Activated CD8-positive, alpha-beta memory T cell treated with anti-CD3 and anti-CD28 coated beads, Interleukin-2, amount 50 U/mL, for 1 hour (primary cell): ENCODE measurements around the gene SPHKAP.
"Not testable (repeated sequence)": the region's sequence is repeated elsewhere in the genome, so short reads cannot be mapped to it uniquely, and the experiment has no call there.

Source experiments
- DNase-seq: peaks from one replicate; pipeline ENCODE4 v3.0.0-alpha.2; 2020; ENCODE audit errors: extremely low read depth

Gene SPHKAP

DNA sequence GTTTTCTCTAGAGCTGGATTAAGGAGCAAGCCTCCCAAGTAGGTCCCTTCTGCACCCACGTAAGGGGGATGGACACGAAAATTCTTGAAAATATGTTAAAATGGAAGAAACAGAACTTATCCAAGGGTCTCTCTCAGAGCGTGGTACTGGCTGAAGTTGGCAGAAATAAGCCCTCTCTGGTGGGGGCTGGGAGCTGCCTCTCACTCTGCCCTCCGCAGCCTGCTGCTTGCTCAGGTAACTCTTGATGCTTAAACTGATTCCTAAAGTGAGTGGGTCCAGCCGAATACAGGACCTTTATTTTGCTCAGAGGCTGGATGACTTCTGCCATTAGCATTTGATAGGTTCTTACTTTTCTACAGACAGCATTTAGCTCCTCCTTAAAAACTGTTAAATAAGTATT lies 78.1 kb downstream of the SPHKAP start:
- DNase-seq: no peak

DNA sequence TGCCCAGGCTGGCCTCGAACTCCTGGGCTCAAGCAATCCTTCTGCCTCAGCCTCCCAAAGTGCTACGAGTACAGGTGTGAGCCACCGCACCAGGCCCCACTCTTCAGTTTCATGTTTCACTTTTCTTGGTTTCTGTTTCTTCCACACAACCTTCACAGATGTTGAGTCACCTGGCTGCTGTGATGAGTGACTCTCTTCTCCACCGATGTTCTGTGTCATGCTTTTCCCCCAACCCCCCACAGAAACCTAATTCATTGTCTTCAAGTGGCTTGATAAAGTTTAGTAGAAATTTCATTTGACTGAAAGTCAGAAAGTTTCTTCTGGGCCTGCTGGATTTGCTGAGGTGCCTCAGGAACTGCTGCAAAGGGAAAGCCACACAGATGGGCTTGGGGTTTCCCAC lies 78.5 kb downstream of the SPHKAP start:
- DNase-seq: no peak

DNA sequence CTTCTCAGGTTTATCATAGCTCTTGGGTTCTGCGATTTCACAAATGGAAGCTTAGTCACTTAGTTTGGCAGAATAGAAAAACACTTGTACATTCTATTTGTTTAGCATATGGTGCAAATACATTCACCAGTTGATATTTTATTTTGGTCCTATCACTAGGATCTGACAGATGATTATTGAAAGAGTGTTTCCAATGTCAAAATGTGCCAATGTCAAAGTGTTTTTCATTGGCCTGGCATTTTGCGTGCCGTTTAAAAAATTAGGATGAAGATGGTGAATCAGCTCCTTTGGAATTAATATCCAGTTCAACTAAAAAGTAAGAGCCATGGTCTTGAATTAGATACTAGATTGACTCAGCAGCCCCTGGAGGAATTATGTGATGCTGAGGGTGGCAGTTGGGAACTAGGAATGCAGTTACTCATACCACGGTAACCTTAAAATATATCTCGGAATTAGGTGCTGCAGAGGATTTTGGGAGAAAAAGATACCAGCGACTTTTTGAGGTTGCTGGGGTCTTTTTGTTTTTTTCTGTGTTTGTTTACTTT lies 87.0 kb downstream of the SPHKAP start:
- no peak for DNase-seq

DNA sequence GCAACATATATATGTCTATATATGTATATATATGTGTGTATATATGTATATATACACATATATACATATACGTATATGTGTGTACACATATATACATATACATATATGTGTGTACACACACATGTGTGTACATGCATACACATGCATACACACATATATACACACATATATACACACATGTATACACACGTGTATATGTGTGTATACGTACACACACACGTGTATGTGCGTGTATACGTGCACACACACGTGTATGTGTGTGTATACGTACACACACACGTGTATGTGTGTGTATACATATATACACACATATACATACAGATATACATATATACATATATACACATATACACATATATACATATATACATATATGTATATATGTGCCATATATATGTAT lies 89.4 kb downstream of the SPHKAP start:
- DNase-seq: no peak

DNA sequence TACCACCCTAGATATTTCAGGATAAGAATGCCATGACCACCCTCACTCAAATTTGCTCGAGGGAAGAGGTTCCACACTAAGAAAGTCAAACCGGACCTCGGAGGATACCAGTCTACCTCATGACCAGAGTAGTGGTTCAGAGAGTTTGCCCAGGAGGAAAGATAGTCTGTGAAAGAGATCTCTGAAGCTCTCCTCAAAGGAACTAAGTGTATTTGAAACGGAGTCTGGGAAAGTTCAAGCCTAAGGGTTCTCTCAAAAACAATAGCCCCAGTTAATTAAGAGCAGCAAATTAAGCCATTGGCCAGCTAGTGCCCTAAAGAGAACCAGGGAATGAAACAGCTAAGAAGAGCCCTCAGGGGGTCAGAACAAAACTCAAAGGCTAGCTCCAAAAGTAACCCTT lies 94.9 kb downstream of the SPHKAP start:
- DNase-seq: no peak

DNA sequence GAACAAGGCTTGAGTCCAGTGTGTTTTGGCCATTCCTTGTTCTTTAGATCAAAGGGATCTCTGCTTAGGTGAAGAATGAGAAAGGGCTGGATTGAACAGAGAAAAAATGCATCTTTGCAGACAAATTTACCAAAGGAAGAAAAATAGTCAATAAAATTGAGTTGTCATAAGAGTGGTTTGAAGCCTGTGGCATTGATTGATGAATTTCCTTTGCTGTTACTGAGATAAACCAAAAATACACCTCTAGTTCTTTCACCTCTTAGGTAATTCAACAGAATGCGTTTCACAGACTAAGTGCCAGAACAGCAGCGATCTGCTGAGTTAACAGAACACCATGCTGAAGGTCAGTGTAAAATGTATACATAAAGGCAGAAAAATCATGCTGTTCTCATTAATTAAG lies 96.8 kb downstream of the SPHKAP start:
- no peak for DNase-seq

DNA sequence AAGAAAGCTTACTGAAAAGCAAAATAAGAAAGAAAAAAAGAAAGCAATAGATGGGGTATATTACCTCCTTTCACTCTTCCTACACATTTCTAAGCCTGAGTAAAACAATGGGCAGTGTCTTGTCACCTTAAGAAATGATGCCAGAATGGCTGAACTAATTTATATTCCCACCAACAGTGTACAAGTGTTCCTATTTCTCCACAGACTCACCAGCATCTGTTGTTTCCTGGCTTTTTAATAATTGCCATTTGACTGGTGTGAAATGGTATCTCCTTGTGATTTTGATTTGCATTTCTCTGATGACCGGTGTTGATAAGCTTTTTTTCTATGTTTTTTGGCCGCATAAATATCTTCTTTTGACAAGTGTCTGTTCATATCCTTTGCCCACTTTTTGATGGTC lies 98.4 kb downstream of the SPHKAP start:
- no peak for DNase-seq

DNA sequence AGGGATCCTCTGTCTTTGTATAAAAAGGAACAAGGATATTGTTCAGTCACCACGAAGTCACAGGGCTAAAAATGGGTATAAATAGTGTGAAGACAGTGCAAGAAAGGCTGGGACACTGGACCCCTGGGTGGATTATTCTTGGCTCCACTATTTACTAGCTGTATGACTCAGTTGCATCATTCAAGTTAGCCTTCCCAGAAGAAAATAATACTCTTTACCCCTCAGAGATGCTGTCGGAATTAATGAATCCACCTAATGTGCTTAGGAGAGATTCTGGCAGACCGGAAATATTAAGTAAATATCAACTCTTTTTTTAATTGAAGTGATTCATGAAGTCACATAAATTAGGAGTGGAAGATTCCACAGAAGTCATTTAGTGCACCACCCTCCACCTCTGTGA lies 98.9 kb downstream of the SPHKAP start:
- no peak for DNase-seq

DNA sequence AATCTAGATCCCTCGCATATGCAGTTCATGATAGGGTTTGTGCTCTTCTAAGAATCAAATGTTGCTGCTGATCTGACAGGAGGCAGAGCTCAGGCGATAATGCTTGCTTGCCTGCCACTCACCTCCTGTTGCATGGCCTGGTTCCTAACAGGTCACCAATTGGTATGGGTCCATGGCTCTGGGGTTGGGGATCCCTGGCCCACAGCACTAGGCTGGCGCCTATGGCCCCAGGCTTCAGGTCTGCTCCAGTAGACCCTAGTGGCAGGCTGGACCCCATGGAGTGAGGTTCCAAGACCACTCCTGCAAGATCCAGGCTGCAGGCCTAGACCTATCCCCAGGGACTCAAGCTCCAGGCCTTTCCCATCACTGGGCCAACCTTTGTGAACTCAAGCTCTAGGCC lies 102.3 kb downstream of the SPHKAP start:
- no peak for DNase-seq

DNA sequence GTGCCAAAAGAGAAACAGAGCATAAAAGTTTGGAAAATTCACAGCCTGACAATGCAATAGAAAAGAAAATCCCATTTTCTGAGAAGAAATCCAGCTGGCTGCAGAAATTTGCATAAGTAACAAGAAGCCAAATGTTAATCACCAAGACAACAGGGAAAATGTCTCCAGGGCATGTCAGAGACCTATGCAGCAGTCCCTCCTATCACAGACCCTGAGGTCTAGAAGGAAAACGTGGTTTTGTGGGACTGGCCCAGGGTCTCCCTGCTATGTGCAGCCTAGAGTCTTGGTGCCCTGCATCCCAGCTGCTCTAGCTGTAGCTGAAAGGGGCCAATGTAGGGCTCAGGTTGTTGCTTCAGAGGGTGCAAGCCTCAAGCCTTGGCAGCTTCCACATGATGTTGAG lies 104.8 kb downstream of the SPHKAP start:
- DNase-seq: not testable (repeated sequence)

DNA sequence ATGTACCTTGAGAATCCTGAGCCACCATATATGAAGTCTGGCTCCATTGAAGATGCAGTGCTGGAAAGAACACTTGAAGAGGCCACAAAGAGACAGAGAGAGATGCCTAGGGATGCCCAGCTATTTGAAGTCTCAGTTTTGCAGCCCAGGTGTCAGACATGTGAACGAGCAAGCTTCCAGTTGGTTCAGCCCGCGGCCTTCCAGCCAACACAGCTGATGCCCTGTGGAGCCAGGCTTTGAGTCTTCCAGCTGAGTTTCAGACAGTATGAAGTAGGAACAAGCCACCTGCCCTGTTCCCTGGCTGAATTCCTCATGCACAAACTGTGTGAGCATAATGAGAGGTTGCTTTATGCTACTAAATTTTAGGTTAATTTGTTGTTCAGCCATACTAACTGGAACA lies 108.8 kb downstream of the SPHKAP start:
- no peak for DNase-seq

DNA sequence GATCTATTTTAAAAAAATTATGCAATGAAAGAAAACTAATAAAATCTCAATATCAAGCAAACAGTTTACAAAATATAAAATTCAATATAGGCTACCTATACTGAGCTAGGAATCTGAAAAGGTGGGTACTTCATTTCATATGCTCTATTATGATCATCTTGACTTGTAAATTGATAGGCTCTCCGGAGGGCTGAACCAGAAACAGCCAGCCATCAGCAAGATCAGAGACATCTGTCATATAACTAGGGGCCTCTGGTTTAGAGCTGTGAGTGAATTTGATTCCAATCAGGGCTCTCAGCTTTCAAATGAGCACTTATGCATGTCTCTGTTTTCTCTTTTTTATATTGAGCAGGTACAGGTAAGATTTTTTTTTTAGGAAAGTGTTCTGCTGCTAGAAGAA lies 114.2 kb downstream of the SPHKAP start:
- no peak for DNase-seq

DNA sequence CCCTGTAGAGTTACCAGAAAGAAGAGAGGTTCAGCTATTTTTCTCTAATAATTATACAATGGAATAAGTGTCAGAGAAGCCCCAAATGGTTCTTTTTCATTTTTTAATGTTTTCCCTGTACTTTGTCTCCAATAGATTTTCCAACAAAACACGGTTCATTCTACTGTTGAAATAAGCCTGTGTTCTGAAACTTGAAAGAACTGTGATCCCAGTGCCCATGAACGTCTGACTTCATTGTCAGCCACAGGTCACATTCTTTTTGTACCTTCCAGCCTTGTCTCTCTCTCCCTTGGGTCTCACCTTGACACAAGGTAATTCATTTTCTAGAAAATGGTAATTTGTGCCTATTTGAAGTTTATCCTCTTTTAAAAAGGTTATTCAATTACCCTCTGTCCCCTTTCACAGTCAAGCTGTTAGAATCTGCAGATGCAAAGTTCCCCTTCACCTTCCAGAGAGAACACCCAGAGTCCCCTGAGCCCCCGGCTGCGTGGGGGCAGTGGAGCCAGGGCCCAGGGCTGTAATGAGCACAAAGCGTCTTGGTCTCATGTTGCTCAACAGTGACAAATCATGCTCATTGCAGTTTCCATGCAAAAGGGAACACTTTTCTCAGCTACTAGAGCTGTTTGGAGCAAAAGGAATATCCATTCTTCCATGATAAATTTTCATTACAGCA lies 115.2 kb downstream of the SPHKAP start:
- no peak for DNase-seq

DNA sequence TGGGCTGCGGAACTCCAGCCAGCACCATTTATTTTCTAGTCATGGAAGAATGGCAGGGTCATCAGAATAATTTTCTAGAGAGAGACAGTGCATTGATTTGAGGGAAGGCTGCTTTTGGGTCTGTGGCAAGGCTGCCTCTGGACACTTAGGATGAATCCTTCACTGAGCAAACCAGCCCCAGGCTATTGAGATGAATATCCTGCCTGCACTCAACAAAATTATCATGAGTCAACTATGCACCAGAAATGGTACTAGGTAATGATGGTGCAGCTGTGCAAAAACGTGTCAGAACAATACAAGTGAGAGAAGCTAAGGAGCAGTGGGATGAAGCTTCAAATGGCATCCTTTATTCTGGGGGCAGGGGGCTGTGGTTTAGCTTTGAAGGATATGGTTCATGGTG lies 115.8 kb downstream of the SPHKAP start:
- DNase-seq: no peak

DNA sequence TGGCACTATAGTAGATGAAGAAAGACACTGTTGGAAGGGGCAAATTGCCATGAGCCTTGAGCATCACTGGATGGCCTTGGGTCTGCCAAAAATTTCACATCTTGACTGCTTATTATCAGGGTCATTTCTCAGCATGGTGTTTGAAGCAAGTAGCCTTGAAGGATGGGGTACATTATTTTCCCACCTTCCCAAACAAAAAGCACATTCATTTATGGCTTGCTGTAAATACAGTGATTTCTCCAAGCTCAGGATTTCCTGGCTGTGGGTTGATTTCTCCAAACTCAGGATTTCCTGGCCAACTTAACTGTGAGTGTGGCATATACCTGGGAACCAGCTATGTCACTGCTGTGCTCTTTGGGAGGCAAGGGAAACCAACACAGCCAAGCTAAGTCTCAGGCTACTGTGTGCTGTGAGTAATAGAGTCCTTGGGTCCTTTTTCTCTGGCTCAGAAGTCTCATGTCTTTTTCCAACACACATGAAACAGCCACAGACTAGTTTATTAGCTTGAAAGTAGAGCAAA lies 116.6 kb downstream of the SPHKAP start:
- DNase-seq: no peak

DNA sequence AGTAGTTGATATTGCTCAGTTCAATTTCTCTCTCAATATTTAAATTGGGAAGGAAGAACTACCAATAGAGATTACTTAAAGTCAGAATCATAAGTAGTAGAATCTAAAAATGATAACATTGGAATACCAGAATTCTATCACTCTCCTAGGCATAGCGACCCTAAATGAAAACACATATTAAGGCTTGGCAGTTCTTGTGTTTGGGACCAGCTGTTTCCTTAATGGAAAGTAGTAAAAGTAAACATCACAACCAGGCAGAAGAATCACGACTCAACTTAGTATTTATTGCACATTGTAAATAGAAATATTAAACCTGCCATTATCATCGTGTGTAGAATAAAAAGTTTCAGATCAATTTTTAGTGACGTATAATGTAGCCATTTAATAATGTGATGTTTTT lies 117.5 kb downstream of the SPHKAP start:
- DNase-seq: no peak

DNA sequence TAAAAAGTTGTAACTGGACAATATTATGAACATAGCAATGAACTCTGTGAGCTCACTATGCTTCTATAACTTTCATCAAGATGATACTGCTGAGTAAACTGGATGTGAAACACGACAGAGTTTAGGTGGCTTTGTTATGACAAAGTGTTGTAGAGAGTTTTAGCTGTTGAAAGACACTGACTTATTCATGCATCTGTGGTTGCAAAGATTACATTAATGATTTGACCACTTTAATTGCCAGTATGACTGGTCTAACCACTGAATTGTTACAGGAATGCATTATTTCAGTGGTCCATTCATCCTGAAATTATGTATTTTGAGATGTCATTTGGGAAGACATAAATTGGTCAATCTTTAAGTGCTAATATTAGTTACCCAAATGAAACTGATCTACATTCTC lies 117.9 kb downstream of the SPHKAP start:
- no peak for DNase-seq

DNA sequence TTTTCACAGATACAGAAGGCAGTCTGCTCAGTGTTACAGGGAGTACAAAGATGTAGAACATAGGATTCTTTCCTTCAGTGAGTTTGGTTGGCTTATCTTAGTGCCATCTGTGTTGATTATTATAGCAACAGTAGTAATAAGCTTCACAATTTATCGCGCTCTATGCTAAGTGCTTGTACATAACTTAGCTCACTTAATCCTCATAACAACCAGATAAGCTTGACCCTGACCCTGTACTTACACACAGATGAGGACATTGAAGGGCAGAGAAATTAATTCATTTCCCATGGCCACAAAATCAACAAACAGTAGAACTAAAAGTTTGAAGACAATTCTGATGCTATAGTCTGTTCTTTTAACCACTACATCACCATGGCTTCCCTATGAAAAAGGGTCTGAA lies 121.8 kb downstream of the SPHKAP start:
- DNase-seq: no peak

DNA sequence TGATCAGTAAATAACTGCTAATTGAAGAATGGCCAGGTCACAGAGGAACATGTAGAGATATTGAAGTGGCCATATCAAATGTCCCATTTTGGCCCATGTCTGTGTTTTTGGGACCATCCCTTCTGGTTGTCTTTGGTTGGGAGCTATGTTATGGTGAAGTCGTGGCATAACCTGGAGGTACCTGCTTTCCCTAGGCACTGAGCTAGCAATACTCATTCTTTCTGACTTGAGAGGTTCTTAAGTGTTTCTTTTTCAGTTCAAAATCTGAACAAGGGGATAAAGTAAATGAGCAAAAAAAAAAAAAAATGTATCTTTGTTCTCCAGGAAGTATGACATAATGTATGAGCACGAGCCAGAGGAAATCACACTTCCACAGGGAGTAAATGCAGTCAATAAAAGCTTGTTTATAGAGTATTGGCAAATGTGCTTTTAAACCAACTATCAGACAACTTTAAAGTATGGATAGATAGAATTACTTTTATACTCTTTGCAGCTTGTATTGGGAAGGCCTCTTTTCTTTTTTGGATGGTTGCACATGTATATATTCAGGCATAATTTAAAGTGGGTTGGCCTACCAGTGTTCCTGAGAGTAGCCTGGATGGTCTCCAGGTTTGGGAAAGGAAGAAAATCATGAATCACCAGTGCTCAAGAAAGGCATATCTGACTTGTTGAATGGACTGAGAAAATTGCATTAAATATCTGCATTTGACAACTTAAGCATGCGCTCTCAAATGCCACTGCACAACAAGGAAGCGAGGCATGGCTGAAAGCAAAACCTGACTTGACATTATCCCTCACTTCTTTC lies 125.0 kb downstream of the SPHKAP start:
- DNase-seq: no peak

DNA sequence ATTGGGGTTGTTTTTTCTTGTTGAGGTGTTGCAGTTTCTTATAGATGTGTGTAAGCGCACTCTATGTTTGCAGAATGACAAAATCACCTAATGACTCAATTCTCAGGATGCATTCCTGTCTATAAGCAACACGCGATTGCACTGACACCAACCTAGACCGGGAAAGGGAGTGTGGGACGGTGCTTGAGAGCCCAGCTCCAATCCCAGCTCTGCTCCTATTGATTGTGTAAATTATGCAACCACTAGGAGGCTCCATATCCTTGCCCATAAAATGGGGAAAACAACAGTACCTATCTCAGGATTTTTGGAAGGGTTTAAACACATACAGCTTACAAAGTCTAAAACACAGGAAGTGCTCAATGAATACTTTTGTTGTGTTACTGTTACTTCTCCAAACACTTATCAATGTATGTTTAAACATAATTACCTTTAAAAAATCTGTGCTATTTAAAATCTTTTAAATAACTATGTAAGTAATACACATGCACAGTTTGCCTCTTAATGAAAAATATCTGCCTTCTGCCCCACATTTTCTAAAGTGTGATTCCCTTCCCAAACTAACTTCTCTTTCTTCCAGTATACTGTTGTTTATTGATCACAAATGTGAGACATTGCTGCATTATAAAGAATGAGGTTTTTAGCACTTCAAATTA lies 132.5 kb downstream of the SPHKAP start:
- no peak for DNase-seq

DNA sequence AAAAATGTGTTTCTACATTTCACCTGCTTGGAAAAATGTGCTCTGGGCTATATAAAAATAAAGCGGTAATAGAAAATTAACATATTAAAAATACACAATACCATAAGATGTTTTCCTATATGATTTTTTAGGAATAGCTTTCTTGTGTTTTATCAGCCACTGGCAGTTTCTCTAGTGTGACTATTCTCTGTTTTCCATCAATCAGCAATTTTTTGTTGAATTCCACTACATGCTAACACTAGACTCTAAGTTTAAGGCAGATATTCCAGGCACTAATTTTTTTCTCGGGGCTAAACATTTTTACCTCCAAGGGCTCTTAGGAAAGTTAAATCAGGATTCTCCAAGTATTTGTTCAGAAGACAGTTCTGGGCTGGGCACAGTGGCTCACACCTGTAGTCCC lies 140.5 kb downstream of the SPHKAP start:
- DNase-seq: no peak

DNA sequence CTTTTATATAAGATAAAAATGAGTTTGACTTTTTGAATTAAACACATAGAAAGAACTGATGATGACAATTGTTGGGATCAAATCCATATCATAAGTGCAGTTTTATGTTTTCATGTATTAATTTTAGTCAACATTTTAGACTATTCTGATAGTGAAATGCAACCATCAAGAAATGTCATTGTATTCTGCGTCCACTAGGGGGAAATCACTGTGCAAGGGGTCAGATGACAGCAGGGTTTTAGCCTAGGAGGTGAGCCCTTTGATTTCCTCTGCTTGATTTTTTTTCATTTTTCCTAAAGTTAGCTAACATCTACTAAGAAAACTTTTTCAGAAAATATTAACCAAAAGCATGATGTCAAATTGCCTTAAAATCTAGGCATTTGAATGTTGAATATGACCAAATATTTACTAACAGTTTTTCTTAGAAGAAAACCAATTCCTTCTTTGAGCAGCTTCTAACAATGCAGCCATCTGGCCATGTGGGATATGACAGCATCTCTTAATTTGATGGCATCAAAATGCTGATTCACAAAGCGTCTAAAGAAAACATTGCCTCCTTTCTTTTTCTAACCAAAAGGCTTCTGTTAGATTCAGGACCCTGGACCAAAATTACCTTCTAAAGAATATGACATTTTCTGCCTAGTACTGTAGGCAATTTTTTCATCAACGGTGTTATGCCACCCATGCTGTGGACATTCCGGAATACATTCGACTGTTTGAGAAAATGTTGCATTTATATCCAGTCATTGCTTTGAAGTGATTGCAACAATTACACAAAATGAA lies 141.5 kb downstream of the SPHKAP start:
- DNase-seq: no peak
